ENCODE measurements around the gene SBF2. TPM values are rescaled to one million over a fixed set of nuclear protein-coding genes. Genes with fewer than 3 reads are reported as not detected.

Gene SBF2
- total RNA-seq, 1 donor from 2014 or later = 141 TPM

DNA sequence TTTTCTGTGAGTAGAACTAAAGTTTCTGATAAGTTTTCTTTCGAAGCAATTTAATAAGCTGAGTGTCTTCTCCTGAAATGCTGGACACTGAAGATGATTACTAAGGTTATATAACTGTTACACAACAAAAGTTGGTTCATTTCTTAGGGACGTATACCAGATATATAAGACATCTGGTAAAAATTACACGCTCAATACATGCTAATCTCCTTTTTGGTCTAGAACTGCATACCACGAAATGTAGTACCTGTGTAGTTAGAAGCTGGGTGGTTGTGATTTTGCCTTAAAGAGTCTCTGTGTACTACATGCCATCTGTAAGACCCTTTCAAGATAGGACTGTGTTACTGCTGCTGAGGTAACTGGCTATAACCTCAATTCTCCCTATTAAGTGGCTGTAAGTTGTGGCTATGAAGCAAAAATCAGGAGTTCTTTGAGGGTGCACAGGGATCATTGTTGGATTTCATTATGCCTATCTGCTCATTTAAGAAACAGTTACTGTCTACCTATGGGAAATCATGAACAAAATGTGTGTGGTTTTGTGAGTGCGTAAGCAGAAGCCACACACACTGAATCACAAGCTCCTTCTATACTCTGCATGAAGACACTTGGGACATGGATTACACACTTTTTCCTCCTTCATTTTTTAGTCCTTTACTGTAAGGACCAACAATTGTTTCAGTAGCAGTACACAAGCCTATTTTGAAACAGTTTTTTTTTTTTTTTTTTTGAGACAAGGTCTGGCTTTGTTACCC, 434.3 kb downstream of the SBF2 start:
- DNase-seq (ENCODE audit: low spot score) (no peak), ATAC-seq (no peak)
- intact Hi-C loops (cut with DNase I) = no loop called here

- DNase-seq (ENCODE audit: low spot score) (no peak), ATAC-seq (no peak)
- intact Hi-C loops (cut with DNase I) = no loop called here
Observed at GRCh38 chr11:9858822-9859221, 435.2 kb downstream of the SBF2 start.

- DNase-seq (ENCODE audit: low spot score) (no peak), ATAC-seq (no peak)
- intact Hi-C loops (cut with DNase I) = no loop called here
Observed at GRCh38 chr11:9858218-9858617, 435.8 kb downstream of the SBF2 start.

DNA sequence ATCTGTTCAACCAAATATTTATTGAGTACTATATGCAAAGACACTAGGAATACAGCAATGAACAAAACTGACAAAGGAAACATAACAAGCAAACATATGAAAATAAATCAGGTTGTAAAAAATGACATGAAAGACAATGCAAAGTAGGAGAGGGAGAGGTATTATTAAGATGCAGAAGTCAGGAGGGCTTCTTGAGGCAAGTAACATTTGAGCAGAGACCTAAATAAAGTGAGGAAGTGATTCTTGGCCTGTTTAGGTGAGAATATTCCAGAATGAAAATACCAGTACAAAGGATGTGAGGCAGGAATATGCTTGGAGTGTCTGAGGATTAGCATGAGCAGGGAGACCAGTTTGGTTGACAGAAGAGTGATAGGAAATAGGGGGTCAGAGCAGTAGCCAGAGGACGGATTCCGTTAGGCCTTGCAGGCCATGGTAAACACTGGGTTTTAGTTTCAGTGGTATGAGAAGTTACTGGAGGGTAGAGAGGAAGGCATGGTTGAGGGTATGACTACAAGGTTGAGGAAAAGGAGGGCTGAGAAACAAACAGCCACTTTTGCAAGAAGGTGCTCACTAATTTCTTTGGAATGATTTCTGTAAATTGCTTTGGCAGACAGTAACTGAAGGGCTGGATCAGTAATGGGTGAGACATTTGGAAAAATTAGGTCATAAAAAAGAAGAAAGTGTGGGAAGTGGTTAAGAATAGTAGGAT, 438.3 kb downstream of the SBF2 start:
- no peak for DNase-seq (ENCODE audit: low spot score)
- intact Hi-C loops (cut with DNase I) = no loop called here
- no peak for ATAC-seq

DNA sequence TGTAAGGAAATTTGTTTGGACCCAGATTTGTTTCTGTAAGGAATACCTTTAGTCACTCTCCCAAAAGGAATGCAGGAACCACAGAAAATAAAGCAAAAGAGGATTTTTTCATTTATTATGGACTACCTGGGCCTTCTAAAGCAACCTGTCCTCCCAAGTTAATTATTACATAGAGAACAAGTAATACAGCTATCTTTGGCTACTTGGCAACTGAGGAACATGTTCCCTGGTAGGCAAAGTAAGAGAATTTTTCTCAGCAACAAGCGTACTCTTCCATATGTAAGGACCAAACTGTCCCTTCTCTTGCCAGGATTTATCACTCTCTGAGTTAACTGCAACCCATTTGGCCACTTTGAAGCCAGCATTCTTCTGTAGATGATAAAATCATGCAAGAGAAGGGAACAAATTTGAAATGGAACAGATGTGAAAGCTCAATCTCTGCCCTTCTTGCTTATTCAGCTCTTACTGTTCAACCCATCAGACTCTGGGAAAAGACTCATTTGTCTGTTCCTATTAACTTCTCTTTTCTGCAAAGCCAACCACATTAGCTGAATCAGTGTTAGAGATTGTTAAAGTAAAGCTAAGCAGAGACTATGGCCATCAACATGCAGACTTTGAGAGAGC, 440.0 kb downstream of the SBF2 start:
- DNase-seq (ENCODE audit: low spot score) (no peak), ATAC-seq (no peak)
- intact Hi-C loops (cut with DNase I) = no loop called here

GRCh38 chr11:9852465-9852864, 441.6 kb downstream of the SBF2 start:
- DNase-seq (ENCODE audit: low spot score) (no peak), ATAC-seq (no peak)
- intact Hi-C loops (cut with DNase I) = no loop called here

DNA sequence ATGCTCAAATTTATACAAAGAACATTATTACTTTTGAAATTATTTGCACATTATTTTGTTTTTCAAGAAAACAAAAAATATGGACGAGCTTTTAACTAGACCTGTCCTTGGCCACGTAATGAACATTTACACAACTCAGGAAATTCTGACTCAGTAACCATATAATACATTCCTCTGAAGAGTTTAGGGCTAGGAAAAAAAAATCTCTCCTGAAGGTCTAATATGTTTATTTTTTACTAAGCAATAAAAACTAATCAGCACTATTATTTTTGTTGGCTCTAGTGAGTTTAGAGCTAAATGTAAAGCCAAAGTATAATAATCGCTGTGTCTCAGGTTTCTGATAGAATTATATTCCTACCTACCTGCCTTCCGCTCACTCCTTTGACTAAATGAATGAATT, 442.7 kb downstream of the SBF2 start:
- intact Hi-C loops (cut with DNase I) = no loop called here
- ATAC-seq (no peak), DNase-seq (ENCODE audit: low spot score) (no peak)

DNA sequence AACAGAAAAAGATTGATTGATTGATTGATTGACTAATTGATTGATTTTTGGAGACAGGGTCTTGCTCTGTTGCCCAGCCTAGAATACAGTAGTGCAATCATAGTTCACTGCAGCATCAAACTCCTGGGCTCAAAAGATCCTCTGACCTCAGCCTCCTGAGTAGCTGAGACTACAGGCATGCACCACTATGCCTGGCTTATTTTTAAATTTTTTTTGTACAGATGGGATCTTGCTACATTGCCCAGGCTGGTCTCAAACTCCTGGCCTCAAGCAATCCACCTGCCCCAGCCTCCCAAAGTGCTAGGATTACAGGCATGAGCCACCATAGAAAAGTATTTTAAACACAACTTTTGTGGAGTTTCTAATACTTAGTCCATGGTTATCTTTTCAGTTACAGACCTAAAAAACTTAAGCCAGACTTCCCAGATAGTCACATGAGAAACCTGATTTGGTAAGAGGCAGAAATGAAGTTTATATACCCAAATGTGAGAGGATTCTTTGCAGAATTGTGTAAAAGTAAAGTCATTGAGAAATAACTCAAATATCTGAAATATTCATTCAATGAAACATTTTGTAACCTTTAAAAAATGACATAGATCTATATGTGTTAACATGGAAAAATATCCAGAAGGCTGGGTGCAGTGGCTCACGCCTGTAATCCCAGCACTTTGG, 443.7 kb downstream of the SBF2 start:
- intact Hi-C loops (cut with DNase I) = no loop called here
- DNase-seq (ENCODE audit: low spot score) (no peak), ATAC-seq (no peak)

DNA sequence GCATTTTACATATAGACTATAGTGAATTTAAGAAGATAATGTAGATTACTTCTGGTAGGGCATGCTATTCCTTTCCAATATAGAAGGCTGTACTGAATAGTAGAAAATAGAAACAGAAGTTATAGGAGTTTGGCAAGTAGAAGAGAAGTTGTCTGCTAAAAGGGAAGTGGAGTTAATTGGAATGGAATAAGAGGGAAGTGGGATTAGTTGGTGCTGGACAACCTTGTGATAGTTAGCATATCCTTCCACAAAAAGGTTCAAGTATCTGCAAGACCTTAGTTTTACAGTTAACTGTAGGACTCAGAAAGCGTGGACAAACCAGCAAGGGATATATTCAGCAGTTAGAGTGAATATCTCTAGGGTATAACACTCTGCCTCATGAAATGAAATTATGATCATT, 444.6 kb downstream of the SBF2 start:
- intact Hi-C loops (cut with DNase I) = no loop called here
- no peak for DNase-seq (ENCODE audit: low spot score)
- ATAC-seq = no peak

DNA sequence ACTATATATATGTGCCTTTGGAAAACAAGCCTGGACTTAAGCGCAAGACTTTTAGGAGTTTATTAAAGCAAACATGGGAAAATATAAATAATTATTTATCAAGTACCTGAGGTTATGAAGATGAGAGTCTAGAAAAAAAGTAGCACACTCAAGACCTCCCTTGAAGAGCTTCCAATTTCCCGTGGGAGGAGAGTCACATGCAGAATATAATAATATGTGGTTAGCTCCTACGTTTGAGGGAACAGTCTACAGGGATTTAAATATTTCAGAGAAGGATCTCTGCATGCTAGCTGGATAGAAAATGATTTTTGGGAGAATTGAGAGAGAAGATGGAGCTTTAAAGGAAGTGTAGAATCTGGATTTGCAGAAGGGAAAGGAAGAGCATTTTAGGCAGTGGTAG, 446.4 kb downstream of the SBF2 start:
- DNase-seq (ENCODE audit: low spot score) (no peak), ATAC-seq (no peak)
- intact Hi-C loops (cut with DNase I) = no loop called here

GRCh38 chr11:9842923-9843322, 451.1 kb downstream of the SBF2 start:
- ATAC-seq (peak; percentile 61), DNase-seq (ENCODE audit: low spot score) (no peak)
- intact Hi-C loops (cut with DNase I) = no loop called here

GRCh38 chr11:9840460-9841004, 453.5 kb downstream of the SBF2 start:
- intact Hi-C loops (cut with DNase I) = no loop called here
- no peak for ATAC-seq
- no peak for DNase-seq (ENCODE audit: low spot score)

- no peak for DNase-seq (ENCODE audit: low spot score)
Observed at GRCh38 chr11:9839550-9839949, 454.5 kb downstream of the SBF2 start.

GRCh38 chr11:9838961-9839360, 455.1 kb downstream of the SBF2 start:
- DNase-seq (ENCODE audit: low spot score) (no peak), ATAC-seq (no peak)
- intact Hi-C loops (cut with DNase I) = no loop called here

More at GRCh38 chr11:9839550-9839949, 454.5 kb downstream of the SBF2 start:
- ATAC-seq = no peak
- intact Hi-C loops (cut with DNase I) = no loop called here

GRCh38 chr11:9838229-9838628, 455.8 kb downstream of the SBF2 start:
- no peak for DNase-seq (ENCODE audit: low spot score)

GRCh38 chr11:9834291-9834690, 459.7 kb downstream of the SBF2 start:
- ATAC-seq = no peak
- intact Hi-C loops (cut with DNase I) = no loop called here
- no peak for DNase-seq (ENCODE audit: low spot score)

More at GRCh38 chr11:9838229-9838628, 455.8 kb downstream of the SBF2 start:
- ATAC-seq = no peak
- intact Hi-C loops (cut with DNase I) = no loop called here

- no peak for ATAC-seq
- intact Hi-C loops (cut with DNase I) = no loop called here
- DNase-seq (ENCODE audit: low spot score) = no peak
Observed at GRCh38 chr11:9831122-9831521, 462.9 kb downstream of the SBF2 start.

- no peak for DNase-seq (ENCODE audit: low spot score)
- ATAC-seq = no peak
- intact Hi-C loops (cut with DNase I) = no loop called here
Observed at GRCh38 chr11:9827708-9828107, 466.3 kb downstream of the SBF2 start.

DNA sequence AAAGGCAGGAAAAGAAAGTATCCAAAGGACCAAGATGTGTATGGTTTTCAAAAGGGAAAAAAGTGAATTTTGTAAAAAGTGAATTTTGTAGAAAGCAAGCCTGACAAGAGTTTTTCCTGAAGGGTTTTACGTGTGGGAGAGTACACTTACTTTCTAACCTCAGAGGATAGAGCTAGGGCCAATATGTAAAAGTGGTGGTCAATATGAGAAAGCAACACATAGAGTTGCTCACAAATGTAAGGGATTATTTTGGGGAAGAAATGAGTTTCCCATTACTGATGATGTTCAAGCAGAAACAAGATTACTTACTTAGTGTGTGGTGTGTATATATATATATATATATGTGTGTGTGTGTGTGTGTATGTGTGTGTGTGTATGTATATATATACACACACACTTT, 467.6 kb downstream of the SBF2 start:
- intact Hi-C loops (cut with DNase I) = no loop called here
- no peak for DNase-seq (ENCODE audit: low spot score)
- no peak for ATAC-seq

Measured in sciatic nerve (tissue), 2 donors.